HG03064 (cell line): ENCODE results near the gene KRT39.

Experiments used
- ATAC-seq: cut with Tn5 transposase; IDR thresholded peaks from one replicate; pipeline ENCODE4 v1.9.1; 2021; ENCODE audit warnings: low read depth; ENCODE audit not compliant: unreplicated experiment

Gene KRT39

DNA sequence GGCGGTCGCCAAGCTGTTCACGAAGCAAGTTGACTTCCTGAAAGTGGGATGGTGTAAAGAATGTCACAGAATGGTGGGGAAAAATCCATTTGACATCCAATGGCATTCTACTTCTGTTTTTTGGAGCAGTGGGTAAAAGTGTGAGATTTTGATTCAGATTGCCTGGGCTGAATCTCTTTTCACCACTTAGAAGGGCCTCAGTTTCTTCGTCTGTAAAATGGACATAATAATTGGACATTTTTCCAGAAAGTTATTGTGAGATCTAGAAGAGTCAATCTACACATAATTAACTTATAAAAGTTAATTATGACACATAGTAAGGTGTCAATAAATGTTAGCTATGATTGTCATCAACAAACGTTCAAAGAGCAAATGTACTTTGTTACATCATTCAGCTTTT is 14.4 kb upstream of the KRT39 start:
- no peak for ATAC-seq

DNA sequence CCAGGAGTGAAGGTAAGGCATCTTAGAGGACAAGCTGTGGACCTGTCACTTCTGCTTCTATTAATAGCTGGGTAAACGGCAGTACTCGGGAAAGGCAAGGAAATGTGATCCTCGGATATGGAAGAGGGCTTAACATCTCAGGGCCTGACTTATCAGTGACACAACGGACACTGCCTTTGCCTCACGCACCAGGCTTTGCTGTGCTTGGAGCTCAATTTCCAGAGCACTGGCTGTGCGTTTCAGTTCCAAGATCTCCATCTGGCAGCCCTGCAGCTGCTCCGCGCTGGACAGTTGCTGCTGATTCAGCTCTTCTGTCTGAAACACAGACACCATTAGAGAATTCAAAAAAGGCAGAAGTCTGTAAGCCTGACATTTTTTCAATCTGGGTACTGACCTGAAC is 13.8 kb upstream of the KRT39 start:
- no peak for ATAC-seq

DNA sequence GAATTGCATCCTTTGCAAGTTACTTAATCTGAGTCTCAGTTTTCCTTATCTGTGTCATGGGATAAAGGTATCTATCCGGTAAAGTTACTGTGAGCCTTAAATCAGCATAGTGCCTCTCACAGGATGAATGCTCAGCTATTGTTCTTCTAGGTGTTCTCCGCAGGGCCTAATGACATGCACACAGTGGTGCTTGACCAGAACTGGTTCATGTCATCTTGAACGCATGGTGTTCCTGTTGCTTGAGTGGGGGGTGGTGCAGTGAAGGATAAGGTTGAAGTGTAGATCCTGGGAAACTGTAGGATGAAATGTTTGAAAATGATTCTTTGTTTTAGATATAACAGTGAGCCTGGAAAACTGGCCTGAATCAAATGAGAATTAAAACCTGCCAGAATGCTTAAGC is 13.4 kb upstream of the KRT39 start:
- no peak for ATAC-seq

DNA sequence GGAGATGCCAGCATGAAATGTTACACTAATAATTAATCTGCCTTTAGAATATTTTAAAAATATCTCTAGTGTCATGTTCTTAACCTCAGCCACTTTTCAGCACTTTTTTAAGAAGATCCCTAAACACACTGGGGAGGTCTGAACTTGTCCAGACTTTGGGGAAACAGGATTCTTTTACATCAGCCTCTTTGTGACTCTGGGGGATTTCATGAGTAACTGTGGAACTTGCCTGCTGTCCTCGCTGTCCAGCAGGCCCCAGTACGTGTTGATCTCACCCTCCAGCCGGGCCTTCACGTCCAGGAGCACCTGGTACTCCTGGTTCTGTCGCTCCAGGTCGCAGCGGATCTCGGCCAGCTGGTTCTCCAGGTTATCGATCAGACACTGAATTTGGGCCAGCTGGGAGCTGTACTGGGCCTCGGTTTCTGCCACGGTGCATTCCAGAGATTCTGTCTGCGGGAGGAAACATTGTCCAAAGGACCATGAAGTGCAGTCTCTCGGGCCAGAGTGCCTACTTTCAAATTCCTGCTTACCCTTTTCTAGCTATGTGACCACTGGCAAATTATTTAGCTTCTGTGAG is 11.9 kb upstream of the KRT39 start:
- ATAC-seq, result no peak

DNA sequence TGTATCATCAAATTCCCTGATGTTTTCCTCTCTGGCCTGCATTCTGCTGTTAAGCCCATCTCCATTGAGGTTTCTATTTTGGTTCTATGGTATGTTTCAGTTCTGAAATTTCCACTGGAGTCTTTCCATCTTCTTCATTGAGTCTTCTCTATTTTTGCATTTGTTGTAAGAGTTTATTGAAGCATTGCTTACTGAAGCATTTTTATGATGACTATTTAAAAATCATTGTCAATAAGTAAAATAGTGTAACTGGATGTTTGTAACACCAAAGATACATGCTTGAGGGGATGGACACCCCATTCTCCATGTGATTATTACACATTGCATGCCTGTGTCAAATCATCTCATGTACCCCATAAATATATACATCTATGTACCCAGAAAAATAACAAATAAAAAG is 8.8 kb upstream of the KRT39 start:
- no peak for ATAC-seq

DNA sequence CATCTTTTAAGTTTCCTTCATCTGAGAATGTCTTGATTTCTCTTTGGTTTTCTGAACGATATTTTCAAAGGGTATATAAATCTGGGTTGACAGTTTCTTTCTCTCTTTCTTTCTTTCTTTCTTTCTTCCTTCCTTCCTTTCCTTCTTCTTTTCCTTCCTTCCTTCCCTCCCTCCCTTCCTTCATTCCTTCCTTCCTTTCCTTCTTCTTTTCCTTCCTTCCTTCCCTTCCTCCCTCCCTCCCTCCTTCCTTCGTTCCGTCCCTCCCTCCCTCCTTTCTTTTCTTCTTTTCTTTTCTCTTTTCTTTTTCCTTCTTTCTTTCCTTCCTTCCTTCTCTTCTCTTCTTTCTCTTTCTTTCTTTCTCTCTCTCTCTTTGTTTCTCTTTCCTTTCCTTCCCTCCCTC is 7.6 kb upstream of the KRT39 start:
- ATAC-seq, result no peak

DNA sequence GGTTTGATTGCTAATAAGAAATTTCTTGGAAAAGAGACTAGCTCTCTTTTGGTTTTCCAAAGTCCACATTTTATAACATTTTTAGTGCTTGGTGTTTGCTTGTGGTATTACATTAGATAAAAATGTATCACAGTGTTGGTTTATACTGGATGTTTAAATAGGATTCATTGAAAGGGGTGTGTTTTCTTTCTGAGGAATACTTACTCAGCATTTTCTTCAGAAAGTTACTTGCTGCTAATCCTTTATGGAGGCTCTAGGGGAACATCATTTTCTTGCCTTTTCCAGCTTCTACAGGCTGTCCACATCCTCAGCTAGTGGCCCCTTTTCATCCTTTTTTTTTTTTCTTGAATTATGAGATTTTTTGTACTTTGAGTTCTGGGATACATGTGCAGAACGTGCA is 834 bp upstream of the KRT39 start:
- ATAC-seq, result no peak

DNA sequence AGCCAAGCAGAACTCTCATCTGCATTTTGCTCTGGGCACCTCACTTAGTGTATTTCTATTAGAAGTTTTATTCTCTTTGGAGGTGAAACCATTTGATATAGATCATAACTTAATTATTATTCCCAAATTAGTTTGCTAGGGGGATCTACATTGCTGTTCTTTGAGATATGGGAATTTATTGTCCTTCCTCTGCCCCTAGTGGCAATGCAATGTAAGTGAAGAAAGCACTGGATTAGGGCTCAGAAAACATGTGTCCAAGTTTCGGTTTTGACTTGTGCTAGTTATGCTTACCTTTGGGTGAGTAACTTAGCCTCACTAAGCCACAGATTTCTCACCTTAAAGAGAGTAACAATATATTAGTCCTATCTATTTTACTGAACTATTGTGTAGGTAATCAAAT is 2.9 kb downstream of the KRT39 start:
- ATAC-seq, result no peak

DNA sequence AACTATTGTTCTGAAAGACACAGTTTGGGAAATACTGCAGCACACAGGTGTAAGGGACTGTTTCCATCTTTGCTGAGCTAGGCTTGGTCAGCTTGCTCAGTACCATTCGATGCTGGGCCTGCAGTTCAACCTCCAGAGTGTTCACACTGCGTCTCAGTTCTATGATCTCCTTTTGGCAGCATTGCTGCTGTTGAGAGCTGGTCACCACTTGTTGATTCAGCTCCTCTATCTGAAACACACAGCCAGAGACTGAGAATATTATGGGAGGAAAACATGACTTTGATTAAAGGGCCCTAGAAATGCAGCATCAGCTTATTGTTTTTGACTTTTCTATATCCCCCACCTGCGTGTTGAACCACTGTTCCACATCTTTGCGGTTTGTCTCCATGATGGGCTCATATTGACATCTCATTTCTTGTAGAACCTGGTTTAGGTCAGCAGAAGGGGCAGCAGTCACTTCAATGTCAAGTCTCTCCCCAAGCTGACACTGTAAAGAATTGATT is 4.6 kb downstream of the KRT39 start:
- ATAC-seq, result no peak

DNA sequence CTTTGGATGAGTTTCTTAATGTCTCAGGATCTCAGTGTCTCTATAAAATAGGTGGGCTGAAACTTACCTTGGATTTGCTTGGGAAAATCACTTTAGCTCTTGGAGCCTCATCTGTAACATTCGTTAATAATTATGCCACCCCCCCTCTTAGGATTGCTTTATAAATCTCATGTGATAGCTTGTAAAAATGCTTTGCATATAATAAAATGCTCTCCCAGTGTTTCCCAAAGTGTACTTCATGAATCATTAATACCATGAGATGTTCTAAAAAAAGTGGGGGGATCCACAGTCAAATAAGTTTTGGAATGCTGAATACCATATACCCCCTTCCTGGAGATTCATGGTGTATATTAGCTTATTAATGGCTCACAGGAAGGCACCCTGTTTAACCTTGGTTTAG is 5.2 kb downstream of the KRT39 start:
- ATAC-seq, result no peak

DNA sequence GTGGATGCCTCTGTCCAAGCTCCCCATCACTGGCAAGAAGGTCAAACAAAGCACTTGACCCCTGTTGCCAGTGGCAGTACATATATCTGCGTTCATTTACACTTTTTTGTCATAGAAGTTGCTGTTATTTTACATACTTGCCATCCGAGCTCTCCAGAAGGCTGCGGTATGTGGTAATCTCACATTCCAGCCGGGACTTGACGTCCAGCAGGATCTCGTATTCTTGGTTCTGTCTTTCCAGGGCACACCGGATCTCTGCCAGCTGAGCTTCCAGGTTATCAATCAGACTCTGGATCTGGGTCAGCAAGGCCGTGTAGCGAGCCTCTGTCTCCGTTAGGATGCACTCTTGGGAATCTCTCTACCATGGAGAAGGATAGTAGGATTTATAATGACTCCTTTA is 6.6 kb downstream of the KRT39 start:
- ATAC-seq, result no peak

DNA sequence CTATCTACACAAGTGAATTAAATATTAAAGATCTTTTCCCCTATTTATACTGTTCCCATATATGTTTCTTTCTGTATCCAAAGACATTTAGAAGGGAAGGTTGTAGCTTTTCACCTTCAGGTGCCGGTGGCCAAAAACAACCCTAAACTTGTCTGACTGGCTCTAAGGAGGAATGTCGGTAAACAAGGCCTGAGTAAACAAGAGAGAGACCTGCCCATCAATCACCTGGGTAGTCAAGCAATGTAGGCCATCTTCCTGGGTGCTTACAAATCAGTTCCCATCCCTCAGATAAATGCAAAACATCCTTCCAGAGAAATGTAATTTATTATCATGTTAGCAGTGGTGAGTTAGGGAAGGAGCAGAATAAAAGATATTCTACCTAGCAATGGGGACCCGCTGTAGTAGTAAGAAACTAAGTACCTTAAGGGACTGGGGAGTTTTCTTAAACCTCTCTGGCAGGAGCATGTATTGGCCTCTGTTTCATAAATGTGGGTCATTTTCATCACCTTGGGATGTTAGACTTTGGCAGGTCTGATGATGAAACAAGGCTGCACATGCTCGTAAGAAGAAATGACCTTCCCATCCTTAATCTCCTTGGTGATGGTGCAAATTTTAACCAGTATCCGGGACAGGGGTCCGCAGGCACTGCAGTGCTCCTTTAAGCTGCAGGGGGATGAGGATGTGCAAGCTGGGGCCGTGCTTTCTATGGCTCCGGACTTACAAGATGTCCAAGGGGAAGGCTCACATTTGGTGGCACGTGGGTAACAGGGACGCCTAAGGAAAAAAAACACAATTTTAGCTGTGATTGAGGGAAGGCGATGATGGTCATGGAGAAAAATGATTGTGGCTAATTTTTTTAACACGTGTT is 8.4 kb downstream of the KRT39 start:
- no peak for ATAC-seq

DNA sequence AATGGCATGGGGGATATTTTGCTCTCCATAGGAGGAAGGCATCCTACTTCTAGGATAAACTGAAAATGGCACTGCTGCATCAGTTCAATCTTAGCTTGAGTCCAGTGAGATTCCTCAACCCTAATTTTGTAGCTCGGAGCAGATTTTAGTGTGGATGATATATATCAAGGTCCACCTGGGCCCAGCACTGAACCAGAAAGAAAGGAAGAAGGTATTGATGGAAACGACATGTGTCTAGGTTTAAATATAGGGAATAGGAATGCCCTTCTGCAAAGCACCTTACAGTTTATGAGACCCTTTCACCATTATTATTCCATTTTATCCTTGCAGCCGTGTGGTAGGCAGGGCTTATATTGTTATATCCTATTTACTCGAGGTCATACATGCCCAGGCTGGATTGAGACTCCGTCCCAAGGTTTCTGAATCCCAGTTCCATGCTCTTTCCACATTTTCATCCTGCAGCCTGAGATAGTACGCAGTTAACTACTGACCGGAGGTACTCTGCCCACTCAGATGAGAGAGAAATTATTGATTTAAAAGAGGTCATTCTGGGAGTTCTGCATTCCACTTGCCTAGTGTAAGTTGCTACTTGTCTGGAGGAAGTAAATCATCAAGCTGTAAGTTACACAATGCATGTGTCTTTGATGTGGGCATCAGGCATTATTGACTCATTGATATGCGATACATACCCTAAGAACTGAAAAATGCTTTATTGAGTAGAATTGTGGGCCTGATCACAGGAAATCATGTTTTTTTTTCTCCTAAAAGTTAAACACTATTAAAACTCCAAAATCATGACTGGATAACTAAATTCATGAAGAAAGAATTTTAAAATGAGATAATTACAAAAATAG is 10.1 kb downstream of the KRT39 start:
- no peak for ATAC-seq

DNA sequence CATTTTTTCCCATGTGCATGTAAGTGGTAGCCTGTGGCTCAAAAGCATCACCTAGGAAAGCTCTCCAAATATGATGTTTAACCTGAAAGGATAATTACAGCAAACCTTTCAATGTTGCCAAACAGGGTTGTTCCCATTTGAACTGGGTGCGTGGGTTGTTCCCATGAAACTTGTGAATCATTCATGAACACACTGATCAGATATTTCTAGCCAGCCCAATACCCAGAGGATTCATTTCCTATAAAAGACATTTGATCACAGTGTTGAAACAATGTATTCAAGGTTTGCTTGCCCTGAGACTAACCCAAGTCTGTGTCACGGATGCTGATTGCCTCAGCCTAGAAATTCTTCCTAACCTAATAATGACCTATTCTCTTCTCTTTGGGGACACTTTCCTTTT is 12.9 kb downstream of the KRT39 start:
- no peak for ATAC-seq

DNA sequence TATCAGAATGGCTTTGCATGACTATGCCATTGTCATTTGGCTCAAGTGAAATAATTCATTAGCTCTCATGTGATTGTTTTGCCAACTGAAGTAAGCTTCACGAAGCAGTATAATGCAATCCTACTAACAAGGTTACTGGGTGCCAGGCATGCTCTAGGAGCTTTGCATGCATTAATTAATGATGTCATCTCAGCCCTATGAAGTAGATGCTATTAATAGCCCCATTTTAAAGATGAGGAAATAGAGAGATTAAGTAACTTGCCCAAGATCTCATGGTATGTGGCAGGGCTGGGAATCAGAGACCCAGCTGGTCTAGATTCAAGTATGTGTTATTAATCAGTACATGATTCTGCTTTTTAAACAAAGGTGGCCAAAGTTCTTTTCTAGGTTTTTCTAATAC is 14.1 kb downstream of the KRT39 start:
- no peak for ATAC-seq

DNA sequence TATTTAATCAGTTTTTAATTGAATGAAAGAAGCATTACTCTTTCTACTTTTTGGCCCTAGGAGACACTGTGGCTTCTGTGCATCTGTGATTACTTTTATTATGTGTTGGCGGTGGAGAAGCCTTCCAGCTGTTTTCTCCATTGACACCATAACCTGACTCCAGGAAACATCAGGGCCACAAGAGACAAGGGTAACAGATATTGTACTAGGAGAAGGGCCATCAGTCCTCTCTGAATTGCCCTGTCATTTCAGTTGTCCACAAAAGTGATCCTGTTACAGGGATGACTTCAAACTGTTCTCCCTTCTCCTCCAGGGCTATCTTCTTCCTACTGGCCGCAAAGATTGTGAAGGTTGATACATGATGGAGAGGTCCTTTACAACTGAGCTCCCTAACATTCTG is 14.6 kb downstream of the KRT39 start:
- ATAC-seq, result no peak

DNA sequence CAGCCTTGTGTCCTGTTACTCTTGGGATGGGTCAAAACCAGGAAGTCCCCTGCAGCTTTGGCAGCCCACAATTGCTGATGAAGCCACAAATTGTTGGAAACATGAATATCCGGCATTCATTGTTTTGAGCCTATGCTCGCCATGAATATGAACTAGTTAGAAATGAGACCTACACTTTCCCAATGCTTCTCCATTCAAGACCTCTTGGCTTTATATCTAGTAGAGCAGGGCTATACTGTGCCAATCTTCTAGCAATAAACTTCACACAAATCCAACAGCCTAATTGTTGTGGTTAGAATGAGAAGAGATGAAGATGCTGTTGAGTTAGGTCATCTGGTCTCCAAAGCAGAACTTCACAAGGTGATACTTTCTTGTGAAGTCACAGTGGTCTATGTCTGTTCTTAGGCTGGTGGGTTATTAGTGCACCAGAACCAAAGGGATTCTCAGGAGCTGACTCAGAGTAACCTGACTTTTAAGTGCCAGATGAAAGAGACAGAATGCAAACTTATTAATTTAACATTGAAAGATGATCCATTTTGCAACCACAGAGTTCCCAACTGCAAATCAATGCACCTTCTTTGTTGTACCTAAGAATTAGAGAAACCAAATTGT is 15.6 kb downstream of the KRT39 start:
- ATAC-seq, result no peak

DNA sequence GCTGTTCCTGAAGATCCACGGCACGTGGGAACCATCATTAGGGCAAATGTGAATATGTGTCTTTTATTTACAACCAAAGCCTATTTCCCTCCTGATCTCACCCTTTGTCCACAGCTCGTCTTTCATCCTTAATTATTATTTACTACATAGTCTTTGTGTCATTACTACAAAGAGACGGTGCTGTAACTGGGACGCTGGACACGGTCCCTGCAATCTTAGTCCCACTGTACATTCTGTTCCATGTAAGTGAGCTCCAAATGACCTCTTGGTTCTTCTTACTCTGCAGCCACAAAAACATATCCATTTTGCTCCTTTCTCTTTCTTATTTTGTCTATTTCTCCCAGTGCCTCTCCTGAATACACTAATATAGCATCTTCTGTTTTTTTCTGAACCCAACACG is 16.6 kb downstream of the KRT39 start:
- ATAC-seq, result no peak

DNA sequence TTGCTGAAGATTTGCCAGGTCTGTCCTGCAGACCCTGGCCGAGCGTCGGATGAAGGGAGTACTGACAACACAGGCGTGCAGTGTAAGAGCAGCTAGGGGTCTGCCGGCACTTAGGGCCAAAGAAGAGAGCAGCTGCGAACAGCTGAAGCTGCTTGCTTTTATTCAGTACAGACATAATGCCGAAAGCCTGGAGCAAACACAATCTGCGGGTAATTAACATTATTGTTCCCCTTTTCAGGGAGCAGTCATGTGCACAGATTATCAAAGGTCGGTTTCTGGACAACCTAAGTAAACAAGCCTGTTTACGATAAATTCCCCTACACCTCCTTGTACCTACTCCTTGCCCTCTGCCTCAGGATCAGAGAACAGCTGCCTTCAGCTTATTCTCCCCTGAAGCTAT is 17.3 kb downstream of the KRT39 start:
- ATAC-seq, result no peak

DNA sequence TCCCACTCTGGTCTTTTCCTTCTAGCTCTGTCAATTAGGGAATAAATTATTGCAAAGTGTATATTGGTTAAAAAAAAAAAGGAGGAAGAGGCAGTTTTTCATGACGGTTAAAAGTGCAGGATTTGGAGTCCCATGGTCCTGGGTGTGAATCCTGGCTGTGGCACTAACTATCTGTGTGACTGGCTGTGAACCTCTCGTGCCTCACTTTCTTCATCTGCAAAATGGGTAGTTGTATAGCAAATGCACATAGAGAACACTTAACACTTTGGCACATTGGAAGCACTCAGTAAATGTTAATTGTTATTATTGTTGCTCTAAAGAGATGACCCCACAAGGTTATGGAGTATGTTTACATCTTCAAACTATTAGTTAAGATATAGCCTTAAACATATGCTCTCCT is 18.8 kb downstream of the KRT39 start:
- no peak for ATAC-seq

DNA sequence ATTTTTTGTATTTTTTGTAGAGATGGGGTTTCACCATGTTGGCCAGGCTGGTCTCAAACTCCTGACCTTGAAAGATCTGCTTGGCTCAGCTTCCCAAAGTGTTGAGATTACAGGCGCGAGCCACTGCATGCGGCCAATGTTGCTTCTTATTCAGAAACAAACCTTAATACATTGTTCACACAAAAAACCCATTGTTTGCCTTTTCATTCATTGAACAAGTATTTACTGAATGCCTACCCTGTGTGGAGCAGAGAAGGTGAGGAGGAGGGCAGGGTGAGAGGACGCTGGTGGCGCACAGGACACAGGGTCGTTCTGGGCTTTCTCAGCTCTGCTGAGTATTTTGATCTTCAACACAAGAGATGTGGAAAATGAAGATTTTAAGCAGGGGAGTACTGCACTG is 21.3 kb downstream of the KRT39 start:
- ATAC-seq, result no peak
